Thyroid gland (tissue), 4 donors: ENCODE results near the gene MMAB. TPM values are rescaled to one million over a fixed set of nuclear protein-coding genes. Genes with fewer than 3 reads are reported as not detected.

Source experiments
- DNase-seq, 2 donors: peaks; one replicate each; pipeline ENCODE4 v3.0.0-alpha.2; 2019
- H3K27ac ChIP-seq, 3 donors: fragments of 200-600 bp; sonication (generic); 1 replicate in 2 of 3; 2 replicates in 1 of 3; pipeline ENCODE4 v1.5.1; 2016 to 2019; ENCODE audit warnings: mild to moderate bottlenecking in 1 of 3, moderate library complexity in 1 of 3
- H3K27me3 ChIP-seq: fragments of 200-600 bp; sonication (generic); one replicate; pipeline ENCODE4 v1.5.1; 2019
- H3K36me3 ChIP-seq, 2 donors: fragments of 200-600 bp; sonication (generic); one replicate each; pipeline ENCODE4 v1.5.1; 2016 to 2019
- H3K4me1 ChIP-seq, 2 donors: fragments of 200-600 bp; sonication (generic); one replicate each; pipeline ENCODE4 v1.5.1; 2017 to 2019
- H3K4me3 ChIP-seq, 3 donors: fragments of 200-600 bp; sonication (generic); replicated peaks in 1 of 3; 1 replicate in 2 of 3; 2 replicates in 1 of 3; pipeline ENCODE4 v1.5.1; 2016; ENCODE audit warnings: mild to moderate bottlenecking in 1 of 3
- H3K9me3 ChIP-seq: fragments of 200-600 bp; sonication (generic); one replicate; pipeline ENCODE4 v1.5.1; 2017
- CTCF ChIP-seq, 6 experiments: fragments of 200-600 bp in 3 of 6; fragments of 450-650 bp in 3 of 6; sonication (generic) in 3 of 6; IDR thresholded peaks; one replicate each; pipeline ENCODE4 v1.5.1; 2016 to 2019; ENCODE audit warnings: antibody characterized with exemption in 6 of 6, mild to moderate bottlenecking in 2 of 6, inconsistent platforms in 1 of 6, moderate library complexity in 1 of 6
- POLR2A ChIP-seq, 2 donors: fragments of 450-650 bp; IDR thresholded peaks; one replicate each; pipeline ENCODE4 v1.6.1; 2017; ENCODE audit warnings: antibody characterized with exemption in 2 of 2, mild to moderate bottlenecking in 2 of 2, moderate library complexity in 1 of 2
- WGBS, 2 donors: methylation state at CpG; one replicate each; pipeline ENCODE4 v1.1.5; 2017; 5-methylcytosine and 5-hydroxymethylcytosine counted together
- intact Hi-C: fragments of 100-400 bp; cut with DNase I; formaldehyde crosslinking; loops from one replicate; pipeline ENCODE4 v1.15.1; 2023
- total RNA-seq, 4 donors: library from RNA; depleted of rRNA; stranded (reverse); fragments of >200 nt; gene quantifications; one replicate each; pipeline ENCODE4 v1.2.3, GENCODE V29; 2016

The MMAB gene
- total RNA-seq, 4 donors from 2014 or later, result 40.3 to 82.2 (median 69.7) TPM

- Histone ChIP-seq H3K27me3 (no peaks in the 10 kb centered on the region), H3K36me3 (no peaks in the 10 kb centered on the region), H3K4me3 (no peak overlapping the region), H3K27ac (no peak overlapping the region), H3K4me1 (peaks cover 11 to 12% of the 10 kb centered on the region in 2 donors), H3K9me3 (no peaks in the 10 kb centered on the region)
- no peak for DNase-seq
- TF ChIP-seq POLR2A (IDR thresholded peaks at IDR 0.05) (no peak), CTCF (IDR thresholded peaks at IDR 0.05) (no peak)
- WGBS, 2 donors, result 92 to 94% methylated on average over 18 of the region's 18 CpGs
- intact Hi-C loops, result no loop called here
These were observed 26.0 kb downstream of the MMAB start for GRCh38 chr12:109547286-109547685.

- WGBS, 2 donors, result 66 to 86% methylated on average over 2 to 3 of the region's 5 CpGs
- Histone ChIP-seq H3K36me3 (no peaks in the 10 kb centered on the region), H3K27me3 (no peaks in the 10 kb centered on the region), H3K9me3 (no peaks in the 10 kb centered on the region), H3K27ac (no peak overlapping the region), H3K4me3 (no peak overlapping the region), H3K4me1 (peaks cover 11 to 12% of the 10 kb centered on the region in 2 donors)
- no peak for DNase-seq
- TF ChIP-seq CTCF (IDR thresholded peaks at IDR 0.05) (no peak), POLR2A (IDR thresholded peaks at IDR 0.05) (no peak)
- intact Hi-C loops, result no loop called here
These were observed 27.5 kb downstream of the MMAB start for GRCh38 chr12:109545826-109546225.

GRCh38 chr12:109544955-109545531, 28.3 kb downstream of the MMAB start:
- no peaks in the 10 kb centered on the region for H3K9me3 ChIP-seq
- H3K27me3 ChIP-seq, result no peaks in the 10 kb centered on the region
- intact Hi-C loops, result no loop called here
- no peak overlapping the region for H3K27ac ChIP-seq
- 0 to 40% methylated on average over 1 to 5 of the region's 7 CpGs for WGBS, 2 donors
- DNase-seq, result no peak
- H3K4me3 ChIP-seq, result no peak overlapping the region
- no peak for TF ChIP-seq POLR2A (IDR thresholded peaks at IDR 0.05)
- TF ChIP-seq CTCF (IDR thresholded peaks at IDR 0.05), result no peak
- H3K4me1 ChIP-seq, result peaks cover 8% of the 10 kb centered on the region in 2 donors
- H3K36me3 ChIP-seq, result no peaks in the 10 kb centered on the region

- no peak overlapping the region for H3K27ac ChIP-seq
These were observed 30.4 kb downstream of the MMAB start for GRCh38 chr12:109542876-109543275.

More at GRCh38 chr12:109542876-109543275, 30.4 kb downstream of the MMAB start:
- no peaks in the 10 kb centered on the region for H3K9me3 ChIP-seq
- no peak for DNase-seq
- no peaks in the 10 kb centered on the region for H3K27me3 ChIP-seq
- H3K36me3 ChIP-seq, result no peaks in the 10 kb centered on the region
- 90 to 94% methylated on average over 6 of the region's 6 CpGs for whole genome bisulfite sequencing, 2 donors
- TF ChIP-seq CTCF (IDR thresholded peaks at IDR 0.05), result no peak
- TF ChIP-seq POLR2A (IDR thresholded peaks at IDR 0.05), result no peak
- intact Hi-C loops, result no loop called here
- H3K4me3 ChIP-seq, result no peak overlapping the region
- H3K4me1 ChIP-seq, result peaks cover 0 to 4% of the 10 kb centered on the region in 2 donors
